Thyroid gland (tissue), 4 donors: ENCODE data around the gene DENND4A. TPM values are rescaled to one million over a fixed set of nuclear protein-coding genes. Genes with fewer than 3 reads are reported as not detected.
"Not testable (repeated sequence)": the region's sequence is repeated elsewhere in the genome, so short reads cannot be mapped to it uniquely, and the experiment has no call there.

Experiments used
- DNase-seq, 2 donors: peaks; one replicate each; pipeline ENCODE4 v3.0.0-alpha.2; 2019
- H3K27ac ChIP-seq, 3 donors: fragments of 200-600 bp; sonication (generic); 1 replicate in 2 of 3; 2 replicates in 1 of 3; pipeline ENCODE4 v1.5.1; 2016 to 2019; ENCODE audit warnings: mild to moderate bottlenecking in 1 of 3, moderate library complexity in 1 of 3
- H3K27me3 ChIP-seq: fragments of 200-600 bp; sonication (generic); one replicate; pipeline ENCODE4 v1.5.1; 2019
- H3K36me3 ChIP-seq, 2 donors: fragments of 200-600 bp; sonication (generic); one replicate each; pipeline ENCODE4 v1.5.1; 2016 to 2019
- H3K4me1 ChIP-seq, 2 donors: fragments of 200-600 bp; sonication (generic); one replicate each; pipeline ENCODE4 v1.5.1; 2017 to 2019
- H3K4me3 ChIP-seq, 3 donors: fragments of 200-600 bp; sonication (generic); replicated peaks in 1 of 3; 1 replicate in 2 of 3; 2 replicates in 1 of 3; pipeline ENCODE4 v1.5.1; 2016; ENCODE audit warnings: mild to moderate bottlenecking in 1 of 3
- H3K9me3 ChIP-seq: fragments of 200-600 bp; sonication (generic); one replicate; pipeline ENCODE4 v1.5.1; 2017
- POLR2A ChIP-seq, 2 donors: fragments of 450-650 bp; IDR thresholded peaks; one replicate each; pipeline ENCODE4 v1.6.1; 2017; ENCODE audit warnings: antibody characterized with exemption in 2 of 2, mild to moderate bottlenecking in 2 of 2, moderate library complexity in 1 of 2
- WGBS, 2 donors: methylation state at CpG; one replicate each; pipeline ENCODE4 v1.1.5; 2017; 5-methylcytosine and 5-hydroxymethylcytosine counted together
- intact Hi-C: fragments of 100-400 bp; cut with DNase I; formaldehyde crosslinking; loops from one replicate; pipeline ENCODE4 v1.15.1; 2023
- total RNA-seq, 4 donors: library from RNA; depleted of rRNA; stranded (reverse); fragments of >200 nt; gene quantifications; one replicate each; pipeline ENCODE4 v1.2.3, GENCODE V29; 2016
- TF ChIP-seq, protein P1 (sequence below), 6 experiments: fragments of 200-600 bp in 3 of 6; fragments of 450-650 bp in 3 of 6; sonication (generic) in 3 of 6; IDR thresholded peaks; one replicate each; pipeline ENCODE4 v1.5.1; 2016 to 2019; ENCODE audit warnings: antibody characterized with exemption in 6 of 6, mild to moderate bottlenecking in 2 of 6, inconsistent platforms in 1 of 6, moderate library complexity in 1 of 6

The DENND4A gene
- total RNA-seq, 4 donors from 2014 or later, result 37.5 to 79.9 (median 45.7) TPM

GRCh38 chr15:65819563-65819960 is 27.5 kb upstream of the DENND4A start:
- H3K36me3 ChIP-seq, result no peaks in the 10 kb centered on the region
- no peaks in the 10 kb centered on the region for H3K9me3 ChIP-seq
- intact Hi-C loops, result loop anchor here (10.0 kb wide), 1 partner anchor 135 kb away; no protein-coding TSS in a partner anchor
- 89 to 95% methylated on average over 3 of the region's 3 CpGs for WGBS, 2 donors
- no peak overlapping the region for H3K4me3 ChIP-seq
- no peak for DNase-seq
- TF ChIP-seq POLR2A (IDR thresholded peaks at IDR 0.05), result no peak
- H3K4me1 ChIP-seq, result peaks cover 0 to 9% of the 10 kb centered on the region in 2 donors
- no peaks in the 10 kb centered on the region for H3K27me3 ChIP-seq
- H3K27ac ChIP-seq, result no peak overlapping the region

- TF ChIP-seq, protein P1, sequence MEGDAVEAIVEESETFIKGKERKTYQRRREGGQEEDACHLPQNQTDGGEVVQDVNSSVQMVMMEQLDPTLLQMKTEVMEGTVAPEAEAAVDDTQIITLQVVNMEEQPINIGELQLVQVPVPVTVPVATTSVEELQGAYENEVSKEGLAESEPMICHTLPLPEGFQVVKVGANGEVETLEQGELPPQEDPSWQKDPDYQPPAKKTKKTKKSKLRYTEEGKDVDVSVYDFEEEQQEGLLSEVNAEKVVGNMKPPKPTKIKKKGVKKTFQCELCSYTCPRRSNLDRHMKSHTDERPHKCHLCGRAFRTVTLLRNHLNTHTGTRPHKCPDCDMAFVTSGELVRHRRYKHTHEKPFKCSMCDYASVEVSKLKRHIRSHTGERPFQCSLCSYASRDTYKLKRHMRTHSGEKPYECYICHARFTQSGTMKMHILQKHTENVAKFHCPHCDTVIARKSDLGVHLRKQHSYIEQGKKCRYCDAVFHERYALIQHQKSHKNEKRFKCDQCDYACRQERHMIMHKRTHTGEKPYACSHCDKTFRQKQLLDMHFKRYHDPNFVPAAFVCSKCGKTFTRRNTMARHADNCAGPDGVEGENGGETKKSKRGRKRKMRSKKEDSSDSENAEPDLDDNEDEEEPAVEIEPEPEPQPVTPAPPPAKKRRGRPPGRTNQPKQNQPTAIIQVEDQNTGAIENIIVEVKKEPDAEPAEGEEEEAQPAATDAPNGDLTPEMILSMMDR (IDR thresholded peaks at IDR 0.05), result no peak
- no peak for TF ChIP-seq POLR2A (IDR thresholded peaks at IDR 0.05)
- no peaks in the 10 kb centered on the region for H3K36me3 ChIP-seq
- DNase-seq, result no peak
- H3K27ac ChIP-seq, result no peak overlapping the region
- peaks cover 0 to 4% of the 10 kb centered on the region in 2 donors for H3K4me1 ChIP-seq
- 65 to 70% methylated on average over 4 of the region's 4 CpGs for WGBS, 2 donors
- no peaks in the 10 kb centered on the region for H3K9me3 ChIP-seq
- H3K4me3 ChIP-seq, result no peak overlapping the region
- intact Hi-C loops, result loop anchor here (10.0 kb wide), 1 partner anchor 134 kb away; no protein-coding TSS in a partner anchor
- no peaks in the 10 kb centered on the region for H3K27me3 ChIP-seq
These were observed 27.0 kb upstream of the DENND4A start for GRCh38 chr15:65818927-65819562.

- Histone ChIP-seq H3K4me3 (no peak overlapping the region), H3K9me3 (no peaks in the 10 kb centered on the region), H3K27me3 (no peaks in the 10 kb centered on the region), H3K27ac (no peak overlapping the region), H3K36me3 (no peaks in the 10 kb centered on the region), H3K4me1 (no peaks in the 10 kb centered on the region)
- WGBS, 2 donors, result 93 to 94% methylated on average over 3 of the region's 3 CpGs
- TF ChIP-seq, protein P1 (IDR thresholded peaks at IDR 0.05), result no peak
- no peak for TF ChIP-seq POLR2A (IDR thresholded peaks at IDR 0.05)
- intact Hi-C loops, result loop anchor here (10.0 kb wide), 1 partner anchor 132 kb away; no protein-coding TSS in a partner anchor
- no peak for DNase-seq
These were observed 24.3 kb upstream of the DENND4A start for GRCh38 chr15:65816441-65816840.

GRCh38 chr15:65816008-65816407 is 23.9 kb upstream of the DENND4A start:
- H3K36me3 ChIP-seq, H3K27me3 ChIP-seq, H3K27ac ChIP-seq, DNase-seq, H3K4me3 ChIP-seq, H3K9me3 ChIP-seq, H3K4me1 ChIP-seq: not testable (repeated sequence)
- 68 to 83% methylated on average over 4 of the region's 4 CpGs for WGBS, 2 donors
- intact Hi-C loops, result loop anchor here (10.0 kb wide), 1 partner anchor 131 kb away; no protein-coding TSS in a partner anchor

GRCh38 chr15:65814271-65814670 is 22.2 kb upstream of the DENND4A start:
- not testable (repeated sequence) for H3K4me1 ChIP-seq, DNase-seq, H3K27me3 ChIP-seq, H3K27ac ChIP-seq, H3K36me3 ChIP-seq, H3K4me3 ChIP-seq, H3K9me3 ChIP-seq
- intact Hi-C loops, result loop anchor here (10.0 kb wide), 1 partner anchor 129 kb away; no protein-coding TSS in a partner anchor
- 72 to 77% methylated on average over 4 of the region's 4 CpGs for WGBS, 2 donors

- no peaks in the 10 kb centered on the region for H3K36me3 ChIP-seq
- no peaks in the 10 kb centered on the region for H3K4me1 ChIP-seq
- H3K27me3 ChIP-seq, result no peaks in the 10 kb centered on the region
- intact Hi-C loops, result loop anchor here (10.0 kb wide), 1 partner anchor 128 kb away; no protein-coding TSS in a partner anchor
- H3K4me3 ChIP-seq, result no peak overlapping the region
- no peak for TF ChIP-seq POLR2A (IDR thresholded peaks at IDR 0.05)
- TF ChIP-seq, protein P1 (IDR thresholded peaks at IDR 0.05), result no peak
- WGBS, 2 donors, result 91 to 93% methylated on average over 1 of the region's 1 CpG
- no peaks in the 10 kb centered on the region for H3K9me3 ChIP-seq
- DNase-seq, result no peak
- H3K27ac ChIP-seq, result no peak overlapping the region
These were observed 20.8 kb upstream of the DENND4A start for GRCh38 chr15:65812916-65813315.
